ENCODE results near the gene WWOX. TPM values are rescaled to one million over a fixed set of nuclear protein-coding genes. Genes with fewer than 3 reads are reported as not detected.
"Not testable (repeated sequence)": the region's sequence is repeated elsewhere in the genome, so short reads cannot be mapped to it uniquely, and the experiment has no call there.

The WWOX gene
- total RNA-seq, 1 experiment from 2014 or later = 20.3 TPM

- peak; percentile 27 for DNase-seq (ENCODE audit: low read depth)
Observed at GRCh38 chr16:78684655-78685375, 585.4 kb downstream of the WWOX start.

- no peak for DNase-seq (ENCODE audit: low read depth)
Observed at GRCh38 chr16:78686601-78687000, 587.1 kb downstream of the WWOX start.

GRCh38 chr16:78689028-78689427, 589.6 kb downstream of the WWOX start:
- DNase-seq (ENCODE audit: low read depth) = peak; percentile 35

GRCh38 chr16:78689536-78689935, 590.1 kb downstream of the WWOX start:
- no peak for DNase-seq (ENCODE audit: low read depth)

GRCh38 chr16:78690510-78690909, 591.1 kb downstream of the WWOX start:
- DNase-seq (ENCODE audit: low read depth) = no peak

DNA sequence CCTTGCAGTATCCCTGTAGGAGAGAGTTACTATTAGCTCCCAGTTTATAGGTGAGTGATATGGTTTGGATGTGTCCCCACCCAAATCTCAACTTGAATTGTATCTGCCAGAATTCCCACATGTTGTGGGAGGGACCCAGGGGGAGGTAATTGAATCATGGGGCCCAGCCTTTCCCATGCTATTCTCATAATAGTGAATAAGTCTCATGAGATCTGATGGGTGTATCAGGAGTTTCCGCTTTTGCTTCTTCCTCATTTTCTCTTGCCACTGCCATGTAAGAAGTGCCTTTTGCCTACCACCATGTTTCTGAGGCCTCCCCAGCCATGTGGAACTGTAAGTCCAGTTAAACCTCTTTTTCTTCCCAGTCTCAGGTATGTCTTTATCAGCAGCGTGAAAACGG, 592.3 kb downstream of the WWOX start:
- not testable (repeated sequence) for DNase-seq (ENCODE audit: low read depth)

- no peak for DNase-seq (ENCODE audit: low read depth)
Observed at GRCh38 chr16:78693496-78693895, 594.0 kb downstream of the WWOX start.

- no peak for DNase-seq (ENCODE audit: low read depth)
Observed at GRCh38 chr16:78694414-78694813, 595.0 kb downstream of the WWOX start.

DNA sequence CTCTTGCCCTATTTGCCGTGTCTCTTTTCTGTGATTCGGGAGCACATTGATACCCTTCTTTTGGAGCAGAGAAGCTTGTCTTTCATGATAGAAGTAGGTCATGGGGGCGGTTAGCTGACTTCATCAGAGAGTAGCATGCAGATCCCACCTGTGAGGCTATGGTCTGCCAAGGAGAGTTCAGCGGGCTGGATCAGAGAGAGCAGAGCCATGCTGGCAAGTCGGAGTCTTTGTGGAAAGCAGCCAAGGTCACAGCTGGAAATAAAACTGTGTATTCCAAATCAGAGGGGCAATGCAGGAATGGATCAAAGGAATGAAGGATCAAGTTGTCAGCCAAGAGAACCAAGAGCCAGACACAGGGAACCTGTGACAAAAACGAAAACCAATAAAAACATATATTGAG, 595.9 kb downstream of the WWOX start:
- DNase-seq (ENCODE audit: low read depth) = no peak

DNA sequence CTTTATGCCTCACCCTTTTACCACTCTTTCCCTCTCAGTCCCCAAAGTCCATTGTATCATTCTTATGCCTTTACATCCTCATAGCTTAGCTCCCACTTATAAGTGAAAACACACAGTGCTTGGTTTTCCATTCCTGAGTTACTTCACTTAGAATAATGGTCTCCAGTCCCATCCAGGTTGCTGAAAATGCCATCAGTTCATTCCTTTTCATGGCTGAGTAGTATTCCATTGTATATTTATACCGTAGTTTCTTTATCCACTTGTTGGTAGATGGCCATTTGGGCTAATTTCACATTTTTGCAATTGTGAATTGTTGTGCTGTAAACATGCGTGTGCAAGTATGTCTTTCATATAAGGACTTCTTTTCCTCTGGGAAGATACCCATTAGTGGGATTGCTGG, 597.3 kb downstream of the WWOX start:
- no peak for DNase-seq (ENCODE audit: low read depth)

- no peak for DNase-seq (ENCODE audit: low read depth)
Observed at GRCh38 chr16:78697426-78697825, 598.0 kb downstream of the WWOX start.

DNA sequence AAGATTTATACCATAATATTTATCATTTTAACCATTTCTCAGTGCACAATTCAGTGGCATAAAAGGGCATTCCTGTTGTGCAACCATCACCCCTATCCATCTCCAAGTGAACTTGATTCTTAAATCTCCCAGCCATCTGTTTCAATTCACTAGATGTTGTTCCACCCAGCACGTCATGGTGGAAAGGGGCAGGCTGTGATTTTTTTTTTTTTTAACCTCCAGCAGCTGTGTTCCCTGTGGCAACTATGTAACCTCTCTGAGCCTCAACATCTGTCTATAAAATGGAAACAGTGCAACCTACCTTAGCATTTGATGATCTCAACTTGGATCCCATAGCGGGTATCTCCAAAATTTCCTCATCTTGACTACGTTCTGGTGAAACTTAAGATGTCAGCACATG, 604.5 kb downstream of the WWOX start:
- DNase-seq (ENCODE audit: low read depth) = peak; percentile 58

DNA sequence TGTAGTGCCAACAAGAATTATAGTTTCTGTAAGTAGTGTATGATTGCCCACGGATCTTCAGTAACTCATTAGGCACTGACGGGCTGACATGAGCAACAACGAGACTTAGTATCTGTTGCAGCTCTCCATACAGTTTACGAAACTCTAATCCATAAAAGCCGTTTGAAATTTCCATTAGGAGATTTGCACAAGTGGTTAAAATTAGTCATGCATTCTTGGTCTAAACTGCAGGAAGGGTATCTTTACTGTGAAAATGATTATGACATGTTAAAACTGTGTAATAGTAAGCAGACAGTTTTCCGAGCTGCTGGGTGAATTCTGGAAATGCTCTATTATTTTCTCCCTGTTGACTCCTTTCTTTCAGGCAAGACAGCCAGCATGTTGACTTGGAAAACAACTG, 605.0 kb downstream of the WWOX start:
- peak; percentile 69 for DNase-seq (ENCODE audit: low read depth)

GRCh38 chr16:78705694-78706093, 606.2 kb downstream of the WWOX start:
- peak; percentile 48 for DNase-seq (ENCODE audit: low read depth)

GRCh38 chr16:78706637-78707036, 607.2 kb downstream of the WWOX start:
- no peak for DNase-seq (ENCODE audit: low read depth)

GRCh38 chr16:78709137-78709884, 609.9 kb downstream of the WWOX start:
- no peak for DNase-seq (ENCODE audit: low read depth)

DNA sequence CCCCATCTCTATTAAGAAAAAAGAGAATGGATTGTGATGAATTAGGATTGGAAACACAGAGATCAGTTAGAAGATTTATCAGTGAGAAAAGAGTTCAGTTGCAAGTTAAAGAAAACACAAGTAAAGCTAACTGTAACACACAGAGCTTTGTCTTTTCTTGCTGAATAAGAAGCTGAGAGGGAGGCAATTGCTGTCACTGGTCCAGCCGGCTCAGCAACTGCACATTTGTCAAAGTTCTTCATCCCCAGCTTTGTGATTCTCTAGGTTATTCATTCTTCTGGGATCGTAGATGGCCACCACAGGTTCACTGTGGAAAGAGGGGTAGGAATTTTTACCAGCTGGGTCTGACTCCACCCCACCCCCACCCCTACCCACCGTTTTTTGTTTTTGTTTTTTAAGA, 615.7 kb downstream of the WWOX start:
- DNase-seq (ENCODE audit: low read depth) = no peak

- no peak for DNase-seq (ENCODE audit: low read depth)
Observed at GRCh38 chr16:78715673-78716072, 616.2 kb downstream of the WWOX start.

DNA sequence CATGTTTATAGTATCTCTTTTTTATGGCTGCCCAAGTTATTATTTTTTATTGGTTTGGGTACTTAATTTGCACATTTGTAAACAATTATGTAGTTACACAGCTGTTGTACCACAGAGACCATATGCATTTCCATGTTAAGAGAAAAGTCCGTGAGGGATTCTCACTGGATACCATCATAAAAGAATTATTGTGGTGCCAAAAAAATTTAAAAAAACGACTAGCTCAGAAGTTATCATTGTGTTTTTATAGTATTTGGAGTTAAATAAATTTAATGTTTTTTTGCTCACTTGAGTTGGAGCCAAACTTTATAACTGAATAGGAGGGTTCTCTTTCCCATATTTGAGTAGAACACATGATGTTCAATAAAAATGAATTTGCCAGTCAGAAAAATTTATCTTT, 618.7 kb downstream of the WWOX start:
- no peak for DNase-seq (ENCODE audit: low read depth)

DNA sequence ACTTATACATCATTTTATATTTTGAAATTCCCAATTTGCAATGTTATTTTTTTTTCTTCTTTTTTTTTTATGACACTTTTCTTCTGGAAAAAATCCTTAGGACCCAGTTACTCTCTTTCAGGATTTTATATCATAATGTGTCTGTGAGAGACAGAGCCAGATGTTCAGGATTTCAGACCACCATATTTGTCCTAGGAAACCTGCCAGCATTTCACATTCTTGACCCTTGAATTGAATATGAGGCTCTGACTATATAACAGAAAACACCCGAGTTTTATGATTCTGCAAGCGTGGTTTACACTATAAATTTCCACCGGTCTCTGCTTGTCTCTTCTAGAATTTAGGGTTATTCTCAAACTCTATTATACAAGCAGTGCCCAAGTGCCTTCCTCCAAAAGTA, 621.0 kb downstream of the WWOX start:
- no peak for DNase-seq (ENCODE audit: low read depth)

DNA sequence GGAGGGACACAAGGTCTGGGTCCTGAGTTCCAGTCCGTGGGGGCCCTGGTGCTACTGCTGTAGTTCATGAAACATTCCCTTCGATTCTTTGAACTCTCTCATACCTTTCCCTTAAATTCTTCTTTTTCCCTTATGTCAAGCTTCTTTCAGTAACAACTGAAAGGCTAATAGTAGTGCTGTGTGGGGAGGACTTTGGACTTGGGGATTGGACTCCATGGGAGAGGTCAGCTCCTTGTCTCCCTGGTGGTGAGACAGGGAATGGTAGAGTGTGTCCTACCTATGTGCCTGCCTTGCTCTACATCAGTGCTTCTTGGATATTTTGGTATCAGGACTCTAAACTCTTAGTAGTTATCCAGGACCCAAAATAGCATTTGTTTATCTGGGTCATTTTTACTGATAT, 628.1 kb downstream of the WWOX start:
- no peak for DNase-seq (ENCODE audit: low read depth)

- no peak for DNase-seq (ENCODE audit: low read depth)
Observed at GRCh38 chr16:78729687-78730086, 630.2 kb downstream of the WWOX start.

DNA sequence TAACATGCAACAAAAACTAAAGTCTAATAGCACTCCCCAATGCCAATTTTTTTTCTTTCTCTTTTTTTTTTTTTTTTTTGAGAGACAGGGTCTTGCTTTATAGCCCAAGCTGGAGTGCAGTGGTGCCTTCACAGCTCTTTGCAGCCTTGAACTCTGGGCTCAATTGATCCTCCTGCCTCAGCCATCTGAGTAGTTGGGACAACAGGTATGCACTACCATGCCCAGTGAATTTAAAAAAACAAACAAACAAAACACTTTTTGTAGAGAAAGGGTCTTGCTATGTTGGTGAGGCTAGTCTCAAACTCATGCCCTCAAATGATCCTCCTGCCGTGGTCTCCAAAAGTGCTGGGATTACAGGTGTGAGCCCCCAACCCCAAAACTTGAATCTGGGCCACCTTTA, 632.3 kb downstream of the WWOX start:
- no peak for DNase-seq (ENCODE audit: low read depth)
